Suprapubic skin (tissue), 4 donors: ENCODE results near the gene ZNF385D. TPM values are rescaled to one million over a fixed set of nuclear protein-coding genes. Genes with fewer than 3 reads are reported as not detected.
A peak's percentile ranks its signal among the peaks of the same experiment; 100 is the strongest.

Source experiments
- DNase-seq, 2 donors: peaks; one replicate each; pipeline ENCODE4 v3.0.0-alpha.2; 2019; ENCODE audit warnings: low spot score in 2 of 2
- H3K27ac ChIP-seq: fragments of 200-600 bp; sonication (generic); one replicate; pipeline ENCODE4 v1.5.1; 2019
- H3K27me3 ChIP-seq: fragments of 200-600 bp; sonication (generic); one replicate; pipeline ENCODE4 v1.5.1; 2019
- H3K36me3 ChIP-seq: fragments of 200-600 bp; sonication (generic); one replicate; pipeline ENCODE4 v1.5.1; 2019
- H3K4me1 ChIP-seq: fragments of 200-600 bp; sonication (generic); one replicate; pipeline ENCODE4 v1.5.1; 2019
- H3K4me3 ChIP-seq: fragments of 200-600 bp; sonication (generic); one replicate; pipeline ENCODE4 v1.5.1; 2019; ENCODE audit warnings: mild to moderate bottlenecking
- H3K9me3 ChIP-seq: fragments of 200-600 bp; sonication (generic); one replicate; pipeline ENCODE4 v1.5.1; 2019
- EP300 ChIP-seq: sonication (generic); formaldehyde crosslinking; IDR thresholded peaks from one replicate; pipeline ENCODE4 v1.6.1; 2017; ENCODE audit warnings: antibody characterized with exemption
- POLR2A ChIP-seq, 2 donors: fragments of 450-650 bp; IDR thresholded peaks; one replicate each; pipeline ENCODE4 v1.6.1; 2017; ENCODE audit warnings: antibody characterized with exemption in 2 of 2, mild to moderate bottlenecking in 2 of 2, moderate library complexity in 2 of 2
- POLR2AphosphoS5 ChIP-seq, 3 donors: sonication (generic); formaldehyde crosslinking; IDR thresholded peaks; one replicate each; pipeline ENCODE4 v1.6.1; 2017; ENCODE audit warnings: antibody characterized with exemption in 3 of 3
- WGBS: methylation state at CpG from one replicate; pipeline ENCODE4 v1.1.5; 2018; 5-methylcytosine and 5-hydroxymethylcytosine counted together
- total RNA-seq, 4 donors: library from RNA; depleted of rRNA; stranded (reverse); fragments of >200 nt; gene quantifications; one replicate each; pipeline ENCODE4 v1.1.0, GENCODE V29; 2016
- TF ChIP-seq, protein P1 (sequence below), 2 donors: fragments of 200-600 bp in 1 of 2; fragments of 450-650 bp in 1 of 2; sonication (generic) in 1 of 2; IDR thresholded peaks; one replicate each; pipeline ENCODE4 v1.5.1; 2016 to 2019; ENCODE audit warnings: antibody characterized with exemption in 2 of 2, mild to moderate bottlenecking in 1 of 2, moderate library complexity in 1 of 2

ZNF385D gene
- total RNA-seq, 4 donors from 2014 or later, result 0.86 to 3.7 (median 1.6) TPM

GRCh38 chr3:21464746-21465145, 286.3 kb downstream of the ZNF385D start:
- Histone ChIP-seq H3K27me3 (no peaks in the 10 kb centered on the region), H3K9me3 (no peaks in the 10 kb centered on the region), H3K27ac (no peak overlapping the region), H3K36me3 (no peaks in the 10 kb centered on the region), H3K4me1 (no peaks in the 10 kb centered on the region), H3K4me3 (no peak overlapping the region)
- TF ChIP-seq, protein P1, sequence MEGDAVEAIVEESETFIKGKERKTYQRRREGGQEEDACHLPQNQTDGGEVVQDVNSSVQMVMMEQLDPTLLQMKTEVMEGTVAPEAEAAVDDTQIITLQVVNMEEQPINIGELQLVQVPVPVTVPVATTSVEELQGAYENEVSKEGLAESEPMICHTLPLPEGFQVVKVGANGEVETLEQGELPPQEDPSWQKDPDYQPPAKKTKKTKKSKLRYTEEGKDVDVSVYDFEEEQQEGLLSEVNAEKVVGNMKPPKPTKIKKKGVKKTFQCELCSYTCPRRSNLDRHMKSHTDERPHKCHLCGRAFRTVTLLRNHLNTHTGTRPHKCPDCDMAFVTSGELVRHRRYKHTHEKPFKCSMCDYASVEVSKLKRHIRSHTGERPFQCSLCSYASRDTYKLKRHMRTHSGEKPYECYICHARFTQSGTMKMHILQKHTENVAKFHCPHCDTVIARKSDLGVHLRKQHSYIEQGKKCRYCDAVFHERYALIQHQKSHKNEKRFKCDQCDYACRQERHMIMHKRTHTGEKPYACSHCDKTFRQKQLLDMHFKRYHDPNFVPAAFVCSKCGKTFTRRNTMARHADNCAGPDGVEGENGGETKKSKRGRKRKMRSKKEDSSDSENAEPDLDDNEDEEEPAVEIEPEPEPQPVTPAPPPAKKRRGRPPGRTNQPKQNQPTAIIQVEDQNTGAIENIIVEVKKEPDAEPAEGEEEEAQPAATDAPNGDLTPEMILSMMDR (IDR thresholded peaks at IDR 0.05), result no peak
- no peak for TF ChIP-seq EP300
- TF ChIP-seq POLR2AphosphoS5 (IDR thresholded peaks at IDR 0.05), result no peak
- TF ChIP-seq POLR2A (IDR thresholded peaks at IDR 0.05), result no peak
- no peak for DNase-seq
- WGBS, result 64% methylated on average over 3 of the region's 3 CpGs

DNA sequence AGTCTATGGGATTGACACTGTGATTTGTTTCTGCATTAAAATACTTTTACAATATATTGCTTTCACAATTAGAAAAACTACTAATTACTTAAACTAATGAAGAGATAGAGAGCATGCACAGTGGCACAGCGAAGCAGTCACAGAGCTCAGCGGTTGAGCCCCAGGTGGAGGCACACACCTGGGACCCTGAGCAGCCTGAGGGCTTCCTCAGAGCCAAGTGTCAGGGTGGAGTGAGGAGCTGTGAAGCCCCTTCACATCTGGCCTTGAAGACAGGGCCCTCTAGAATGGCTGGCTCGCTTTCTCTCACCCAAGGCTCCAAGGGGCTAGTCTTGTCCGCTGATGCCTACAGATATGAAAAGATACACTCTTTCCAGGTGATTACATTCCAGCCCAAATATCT, 287.7 kb downstream of the ZNF385D start:
- no peaks in the 10 kb centered on the region for H3K36me3 ChIP-seq
- TF ChIP-seq EP300 (no peak), POLR2AphosphoS5 (IDR thresholded peaks at IDR 0.05) (no peak), POLR2A (IDR thresholded peaks at IDR 0.05) (no peak)
- TF ChIP-seq, protein P1 (IDR thresholded peaks at IDR 0.05), result no peak
- no peak for DNase-seq
- H3K27me3 ChIP-seq, result no peaks in the 10 kb centered on the region
- WGBS, result 90% methylated on average over 4 of the region's 4 CpGs
- H3K27ac ChIP-seq, result no peak overlapping the region
- no peaks in the 10 kb centered on the region for H3K9me3 ChIP-seq
- no peak overlapping the region for H3K4me3 ChIP-seq
- no peaks in the 10 kb centered on the region for H3K4me1 ChIP-seq

DNA sequence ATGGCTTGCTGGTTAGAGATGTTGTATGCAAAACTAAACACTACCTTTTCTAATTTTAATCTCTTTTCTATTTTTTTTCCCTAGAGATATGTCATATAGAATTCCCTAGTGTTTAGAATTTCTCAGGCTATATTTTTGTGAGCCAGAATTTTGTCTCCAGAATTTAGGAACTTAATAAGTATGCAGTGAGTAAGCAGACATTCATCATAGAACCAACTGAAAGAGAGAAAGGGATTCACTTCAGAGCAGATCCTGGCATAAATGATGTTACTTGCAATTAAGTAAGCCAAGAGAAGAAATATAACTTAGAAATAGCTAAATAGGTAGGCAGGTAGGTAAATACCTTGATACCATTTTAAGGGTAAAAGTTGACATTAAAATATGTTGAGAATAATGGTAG, 288.9 kb downstream of the ZNF385D start:
- no peak for TF ChIP-seq EP300
- no peak for DNase-seq
- no peaks in the 10 kb centered on the region for H3K4me1 ChIP-seq
- H3K27me3 ChIP-seq, result no peaks in the 10 kb centered on the region
- H3K9me3 ChIP-seq, result no peaks in the 10 kb centered on the region
- no peaks in the 10 kb centered on the region for H3K36me3 ChIP-seq
- H3K27ac ChIP-seq, result no peak overlapping the region
- no peak overlapping the region for H3K4me3 ChIP-seq

GRCh38 chr3:21457084-21457483, 293.9 kb downstream of the ZNF385D start:
- Histone ChIP-seq H3K9me3 (no peaks in the 10 kb centered on the region), H3K4me1 (no peaks in the 10 kb centered on the region), H3K4me3 (no peak overlapping the region), H3K27ac (no peak overlapping the region), H3K27me3 (no peaks in the 10 kb centered on the region), H3K36me3 (no peaks in the 10 kb centered on the region)
- whole genome bisulfite sequencing, result 92% methylated on average over 5 of the region's 5 CpGs
- DNase-seq, result no peak
- TF ChIP-seq EP300 (no peak), POLR2A (IDR thresholded peaks at IDR 0.05) (no peak), POLR2AphosphoS5 (IDR thresholded peaks at IDR 0.05) (no peak)
- TF ChIP-seq, protein P1 (IDR thresholded peaks at IDR 0.05), result no peak

GRCh38 chr3:21449738-21450137, 301.3 kb downstream of the ZNF385D start:
- Histone ChIP-seq H3K27me3 (no peaks in the 10 kb centered on the region), H3K9me3 (no peaks in the 10 kb centered on the region), H3K36me3 (no peaks in the 10 kb centered on the region), H3K4me3 (no peak overlapping the region), H3K4me1 (no peaks in the 10 kb centered on the region), H3K27ac (no peak overlapping the region)
- DNase-seq, result no peak
- TF ChIP-seq EP300 (no peak), POLR2AphosphoS5 (IDR thresholded peaks at IDR 0.05) (no peak), POLR2A (IDR thresholded peaks at IDR 0.05) (no peak)
- TF ChIP-seq, protein P1 (IDR thresholded peaks at IDR 0.05), result no peak
- 75% methylated on average over 2 of the region's 2 CpGs for WGBS

GRCh38 chr3:21447476-21448151, 303.4 kb downstream of the ZNF385D start:
- no peaks in the 10 kb centered on the region for H3K36me3 ChIP-seq
- no peaks in the 10 kb centered on the region for H3K27me3 ChIP-seq
- H3K4me3 ChIP-seq, result peak overlapping the region; percentile 16
- no peak overlapping the region for H3K27ac ChIP-seq
- WGBS, result 56% methylated on average over 4 of the region's 4 CpGs
- no peak for TF ChIP-seq POLR2A (IDR thresholded peaks at IDR 0.05)
- no peak for TF ChIP-seq POLR2AphosphoS5 (IDR thresholded peaks at IDR 0.05)
- TF ChIP-seq, protein P1 (IDR thresholded peaks at IDR 0.05), result no peak
- no peak for TF ChIP-seq EP300
- no peak for DNase-seq
- H3K4me1 ChIP-seq, result no peaks in the 10 kb centered on the region
- H3K9me3 ChIP-seq, result no peaks in the 10 kb centered on the region
